A673 (cell line): Measurements from ENCODE around the gene PDE5A. TPM values are rescaled to one million over a fixed set of nuclear protein-coding genes. Genes with fewer than 3 reads are reported as not detected.

Experiments
- BruUV-seq: library from RNA; stranded (reverse); fragments of 400-500 nt; replicated peaks from 2 replicates; lab custom pipeline; 2021; lab: Mats Ljungman, UMichigan
- CTCF ChIA-PET: fragments of 300-600 bp; sonication (Branson Sonifier 250); formaldehyde crosslinking; loops from one replicate; lab custom pipeline; 2022; ENCODE audit warnings: antibody characterized with exemption; lab: Charles Lee
- POLR2A ChIA-PET: fragments of 300-600 bp; sonication (Branson Sonifier 250); formaldehyde crosslinking; loops from one replicate; lab custom pipeline; 2022; ENCODE audit warnings: antibody characterized with exemption; ENCODE audit not compliant: low non-redundant PET; lab: Charles Lee
- DNase-seq: peaks from one replicate; pipeline ENCODE4 v3.0.0-alpha.2; 2015; ENCODE audit warnings: low spot score
- H3K27ac ChIP-seq: fragments of 200-600 bp; sonication (generic); 2 replicates; pipeline ENCODE4 v1.5.1; 2016; ENCODE audit warnings: mixed run types, low read depth, mild to moderate bottlenecking, mixed read lengths, antibody characterized with exemption, low read length; ENCODE audit not compliant: poor library complexity, severe bottlenecking
- H3K27me3 ChIP-seq: fragments of 200-600 bp; sonication (generic); replicated peaks from 2 replicates; pipeline ENCODE4 v1.6.1; 2017; ENCODE audit warnings: mixed run types, low read depth, mild to moderate bottlenecking, mixed read lengths, antibody characterized with exemption, low read length; ENCODE audit not compliant: insufficient read depth, poor library complexity
- H3K36me3 ChIP-seq: fragments of 200-600 bp; sonication (generic); 2 replicates; pipeline ENCODE4 v1.6.1; 2016; ENCODE audit warnings: mixed run types, mild to moderate bottlenecking, mixed read lengths, antibody characterized with exemption, low read length; ENCODE audit not compliant: insufficient read depth, poor library complexity, severe bottlenecking
- H3K4me1 ChIP-seq: fragments of 200-600 bp; sonication (generic); 2 replicates; pipeline ENCODE4 v1.6.1; 2017; ENCODE audit warnings: mixed run types, mild to moderate bottlenecking, mixed read lengths, antibody characterized with exemption, low read length; ENCODE audit not compliant: insufficient read depth, poor library complexity, severe bottlenecking
- H3K4me3 ChIP-seq: fragments of 200-600 bp; sonication (generic); 2 replicates; pipeline ENCODE4 v1.5.1; 2016; ENCODE audit warnings: low read depth, mixed run types, mild to moderate bottlenecking, mixed read lengths, low read length; ENCODE audit not compliant: poor library complexity, severe bottlenecking
- H3K9me3 ChIP-seq: fragments of 200-600 bp; sonication (generic); 2 replicates; pipeline ENCODE4 v1.6.1; 2016; ENCODE audit warnings: mixed run types, low read depth, mild to moderate bottlenecking, mixed read lengths, antibody characterized with exemption, low read length; ENCODE audit not compliant: poor library complexity, severe bottlenecking
- EZH2 ChIP-seq: fragments of 200-600 bp; sonication (generic); IDR thresholded peaks from 2 replicates; pipeline ENCODE4 v1.6.1; 2017; ENCODE audit warnings: borderline replicate concordance, low read depth, mild to moderate bottlenecking, mixed read lengths, antibody characterized with exemption, low read length; ENCODE audit not compliant: poor library complexity, severe bottlenecking
- intact Hi-C: fragments of 100-400 bp; cut with micrococcal nuclease; formaldehyde crosslinking; loops from one replicate; pipeline ENCODE4 v1.10.0; 2022; ENCODE audit not compliant: unreplicated experiment
- total RNA-seq: library from RNA; stranded (reverse); gene quantifications from 2 replicates; pipeline ENCODE4 v1.2.3, GENCODE V29; 2021
- TF ChIP-seq, protein P1 (sequence below): fragments of 300-800, 200-600 bp; sonication (generic); conservative IDR thresholded peaks from 2 replicates; pipeline ENCODE4 v1.5.1; 2017; ENCODE audit warnings: low read depth, mild to moderate bottlenecking, antibody characterized with exemption, low read length, moderate library complexity, mixed read lengths

The PDE5A gene
- total RNA-seq, 1 experiment from 2014 or later = 1.2 TPM

DNA sequence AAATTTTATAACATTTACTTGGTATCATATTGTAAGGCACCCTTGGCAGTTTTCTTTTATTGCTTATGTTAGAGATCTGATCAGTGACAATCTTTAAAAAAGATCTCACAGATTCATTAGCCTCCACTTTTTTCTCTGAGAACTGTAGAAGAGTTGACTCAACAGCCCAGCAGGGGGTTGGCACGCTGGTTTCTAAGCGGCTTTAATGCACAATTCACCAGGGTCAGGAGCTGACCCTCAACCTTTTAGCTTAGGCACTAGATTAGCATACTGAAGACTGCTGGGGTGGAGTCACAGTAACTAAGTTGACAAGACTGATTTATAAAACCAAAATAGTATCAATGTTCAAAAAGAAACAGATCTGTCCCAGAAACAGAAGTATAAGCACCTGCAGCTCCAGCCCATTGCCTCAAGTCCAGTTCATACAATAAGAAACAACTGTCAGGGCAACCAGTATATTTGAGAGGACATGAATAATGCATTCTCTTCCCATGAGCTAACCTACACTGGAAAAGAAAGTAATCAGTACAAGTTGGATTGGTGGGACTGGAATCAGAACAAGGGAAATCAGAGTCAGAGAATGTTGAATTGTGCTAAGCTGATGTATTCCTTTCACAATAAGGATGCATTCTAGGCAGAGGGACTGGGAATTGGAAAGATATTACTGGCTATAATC, 77.6 kb downstream of the PDE5A start:
- no peak overlapping the region for H3K4me3 ChIP-seq
- CTCF ChIA-PET = no interaction called here
- intact Hi-C loops = no loop called here

DNA sequence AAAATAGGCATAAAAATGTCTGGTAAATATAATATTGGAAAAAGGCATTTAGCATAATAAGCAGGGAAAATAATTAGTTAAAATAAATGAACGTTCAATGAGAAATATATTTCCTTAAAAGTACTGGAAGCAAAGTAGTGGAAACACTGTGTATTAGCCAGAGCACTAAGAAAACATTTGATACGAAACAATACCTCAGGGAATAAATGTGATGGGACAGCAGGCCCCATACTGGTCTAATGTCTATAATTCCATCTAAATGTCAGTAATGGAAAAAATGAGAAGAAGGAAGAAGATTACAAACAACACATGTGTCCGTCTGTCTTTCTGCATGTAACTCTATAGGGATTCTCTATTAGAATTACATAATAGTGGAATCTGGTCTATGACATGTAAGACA, 79.0 kb downstream of the PDE5A start:
- BruUV-seq = no TSS peak
- peaks cover 6% of the 10 kb centered on the region for H3K4me1 ChIP-seq
- H3K36me3 ChIP-seq = no peaks in the 10 kb centered on the region
- intact Hi-C loops = no loop called here
- no peak overlapping the region for H3K27ac ChIP-seq
- POLR2A ChIA-PET = no interaction called here
- no peak for TF ChIP-seq EZH2
- TF ChIP-seq, protein P1, sequence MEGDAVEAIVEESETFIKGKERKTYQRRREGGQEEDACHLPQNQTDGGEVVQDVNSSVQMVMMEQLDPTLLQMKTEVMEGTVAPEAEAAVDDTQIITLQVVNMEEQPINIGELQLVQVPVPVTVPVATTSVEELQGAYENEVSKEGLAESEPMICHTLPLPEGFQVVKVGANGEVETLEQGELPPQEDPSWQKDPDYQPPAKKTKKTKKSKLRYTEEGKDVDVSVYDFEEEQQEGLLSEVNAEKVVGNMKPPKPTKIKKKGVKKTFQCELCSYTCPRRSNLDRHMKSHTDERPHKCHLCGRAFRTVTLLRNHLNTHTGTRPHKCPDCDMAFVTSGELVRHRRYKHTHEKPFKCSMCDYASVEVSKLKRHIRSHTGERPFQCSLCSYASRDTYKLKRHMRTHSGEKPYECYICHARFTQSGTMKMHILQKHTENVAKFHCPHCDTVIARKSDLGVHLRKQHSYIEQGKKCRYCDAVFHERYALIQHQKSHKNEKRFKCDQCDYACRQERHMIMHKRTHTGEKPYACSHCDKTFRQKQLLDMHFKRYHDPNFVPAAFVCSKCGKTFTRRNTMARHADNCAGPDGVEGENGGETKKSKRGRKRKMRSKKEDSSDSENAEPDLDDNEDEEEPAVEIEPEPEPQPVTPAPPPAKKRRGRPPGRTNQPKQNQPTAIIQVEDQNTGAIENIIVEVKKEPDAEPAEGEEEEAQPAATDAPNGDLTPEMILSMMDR = no peak
- H3K4me3 ChIP-seq = no peak overlapping the region
- H3K27me3 ChIP-seq = no peaks in the 10 kb centered on the region
- CTCF ChIA-PET = no interaction called here
- no peak for DNase-seq
- H3K9me3 ChIP-seq = no peaks in the 10 kb centered on the region

More for the DNA sequence above, 77.6 kb downstream of the PDE5A start:
- H3K9me3 ChIP-seq = no peaks in the 10 kb centered on the region
- H3K4me1 ChIP-seq = peaks cover 6% of the 10 kb centered on the region
- TF ChIP-seq, protein P1 = no peak
- TF ChIP-seq EZH2 = no peak
- no peaks in the 10 kb centered on the region for H3K36me3 ChIP-seq
- no TSS peak for BruUV-seq
- no peak overlapping the region for H3K27ac ChIP-seq
- no peaks in the 10 kb centered on the region for H3K27me3 ChIP-seq
- DNase-seq = peak; percentile 33
- POLR2A ChIA-PET = no interaction called here

DNA sequence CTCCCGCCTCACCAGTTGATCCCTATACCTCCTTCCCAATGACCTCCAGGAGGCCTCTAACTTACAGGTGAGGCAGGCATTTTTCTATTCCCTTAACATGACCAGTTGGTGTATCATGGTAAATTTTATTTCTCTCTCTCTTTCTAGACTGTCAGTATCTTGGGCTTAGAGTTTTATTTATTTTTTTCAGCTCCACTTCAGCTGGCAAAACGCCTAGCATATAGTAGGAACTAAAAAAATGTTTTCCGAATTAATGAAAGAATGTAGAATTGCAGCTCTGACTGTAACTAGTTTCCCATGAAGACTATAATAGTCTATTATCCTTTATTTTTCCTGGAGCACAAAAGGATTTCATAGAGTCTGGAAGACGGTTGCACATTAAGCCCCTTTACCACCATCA, 84.8 kb downstream of the PDE5A start:
- BruUV-seq = no TSS peak
- ChIA-PET CTCF (no interaction called here), POLR2A (no interaction called here)
- intact Hi-C loops = no loop called here
- H3K4me3 ChIP-seq = no peak overlapping the region
- no peak for DNase-seq
- TF ChIP-seq, protein P1 = no peak
- TF ChIP-seq EZH2 = no peak
- H3K36me3 ChIP-seq = no peaks in the 10 kb centered on the region
- H3K9me3 ChIP-seq = no peaks in the 10 kb centered on the region
- H3K27ac ChIP-seq = no peak overlapping the region
- H3K4me1 ChIP-seq = no peaks in the 10 kb centered on the region
- H3K27me3 ChIP-seq = no peaks in the 10 kb centered on the region
